Lower lobe of right lung (tissue), 2 donors: ENCODE results near the gene RTN1. TPM values are rescaled to one million over a fixed set of nuclear protein-coding genes. Genes with fewer than 3 reads are reported as not detected.

ENCODE experiments used
- ATAC-seq, 2 donors: fragments of 200-7000 bp; cut with Tn5 transposase; one replicate each; pipeline ENCODE4 v1.9.1; 2020 to 2022; ENCODE audit warnings: mild to moderate bottlenecking in 2 of 2, moderate library complexity in 2 of 2
- DNase-seq: peaks from one replicate; pipeline ENCODE4 v3.0.0-alpha.2; 2020
- H3K27ac ChIP-seq: fragments of 200-600 bp; one replicate; pipeline ENCODE4 v1.8.0; 2022
- H3K27me3 ChIP-seq: fragments of 200-600 bp; one replicate; pipeline ENCODE4 v1.8.0; 2022; ENCODE audit warnings: low read depth
- H3K36me3 ChIP-seq: fragments of 200-600 bp; one replicate; pipeline ENCODE4 v1.8.0; 2022; ENCODE audit warnings: mild to moderate bottlenecking
- H3K4me1 ChIP-seq: fragments of 200-600 bp; one replicate; pipeline ENCODE4 v1.8.0; 2022
- H3K4me3 ChIP-seq: fragments of 200-600 bp; one replicate; pipeline ENCODE4 v1.8.0; 2022; ENCODE audit warnings: mild to moderate bottlenecking
- H3K9me3 ChIP-seq: fragments of 200-600 bp; one replicate; pipeline ENCODE4 v1.8.0; 2022
- CTCF ChIP-seq: fragments of 200-600 bp; IDR thresholded peaks from one replicate; pipeline ENCODE4 v1.8.0; 2022; ENCODE audit warnings: antibody characterized with exemption, mild to moderate bottlenecking
- intact Hi-C: fragments of 100-400 bp; cut with DNase I; formaldehyde crosslinking; loops from one replicate; pipeline ENCODE4 v1.11.0; 2022
- microRNA-seq: library from miRNA; unstranded; fragments of <30 nt; microRNA quantifications from one replicate; pipeline ENCODE4 v1.2.0, GENCODE V29; 2020; ENCODE audit warnings: borderline number of aligned reads
- total RNA-seq: library from RNA; stranded (reverse); fragmentation: NEBNext Ultra II Directional; extraction: Animal tissue kit (Norgen Biotek cat#: 25700); gene quantifications from one replicate; pipeline ENCODE4 v1.2.1, GENCODE V29; 2021
- donor health status: DM: no; HTN: yes; CAD: no; lungs with severe emphysema.

The RTN1 gene
- total RNA-seq, 1 donor from 2014 or later = 18.2 TPM

- ATAC-seq = no peak
- H3K27ac ChIP-seq = no peak overlapping the region
- H3K4me3 ChIP-seq = no peak overlapping the region
- H3K36me3 ChIP-seq = no peaks in the 10 kb centered on the region
- no peak for DNase-seq
- H3K27me3 ChIP-seq = no peaks in the 10 kb centered on the region
- no peak for TF ChIP-seq CTCF
- intact Hi-C loops = no loop called here
- no peaks in the 10 kb centered on the region for H3K4me1 ChIP-seq
- H3K9me3 ChIP-seq = no peaks in the 10 kb centered on the region
Measured at GRCh38 chr14:59566296-59566695, 304.3 kb downstream of the RTN1 start.

- DNase-seq (no peak), ATAC-seq (no peak)
- Histone ChIP-seq H3K4me3 (no peak overlapping the region), H3K27ac (no peak overlapping the region), H3K4me1 (no peaks in the 10 kb centered on the region), H3K27me3 (no peaks in the 10 kb centered on the region), H3K36me3 (no peaks in the 10 kb centered on the region), H3K9me3 (no peaks in the 10 kb centered on the region)
- no peak for TF ChIP-seq CTCF
- intact Hi-C loops = no loop called here
Measured at GRCh38 chr14:59565087-59565486, 305.5 kb downstream of the RTN1 start.

GRCh38 chr14:59564366-59564765 is 306.2 kb downstream of the RTN1 start:
- DNase-seq (no peak), ATAC-seq (no peak)
- no peak for TF ChIP-seq CTCF
- Histone ChIP-seq H3K36me3 (no peaks in the 10 kb centered on the region), H3K4me3 (no peak overlapping the region), H3K27ac (no peak overlapping the region), H3K9me3 (no peaks in the 10 kb centered on the region), H3K27me3 (no peaks in the 10 kb centered on the region), H3K4me1 (no peaks in the 10 kb centered on the region)
- intact Hi-C loops = no loop called here

GRCh38 chr14:59547310-59547709 is 323.3 kb downstream of the RTN1 start:
- no peaks in the 10 kb centered on the region for H3K4me1 ChIP-seq
- no peak for TF ChIP-seq CTCF
- no peaks in the 10 kb centered on the region for H3K27me3 ChIP-seq
- no peak overlapping the region for H3K4me3 ChIP-seq
- H3K27ac ChIP-seq = no peak overlapping the region
- no peaks in the 10 kb centered on the region for H3K9me3 ChIP-seq
- intact Hi-C loops = no loop called here
- ATAC-seq (no peak), DNase-seq (no peak)
- H3K36me3 ChIP-seq = no peaks in the 10 kb centered on the region

Small RNA genes lying within 50 kb of the gene (microRNA-seq; reads per million reads assigned to microRNA genes)
- gene MIR5586 = 2.0 reads per million

Other genes starting within 250 kb of the RTN1 start
- gene LRRC9, start 49.4 kb upstream of the RTN1 start, total RNA-seq = not detected
- 36.1 TPM for gene PCNX4, start 221.1 kb upstream of the RTN1 start, total RNA-seq